GM19239 (cell line): ENCODE data around the gene TMEM63A.

Experiments used
- DNase-seq: peaks from one replicate; pipeline ENCODE4 v3.0.0; 2011; ENCODE audit warnings: low spot score; ENCODE audit not compliant: insufficient read length
- FAIRE-seq: peaks from 2 replicates; lab custom pipeline; 2011; peaks lifted over from hg19 to GRCh38; lab: Jason Lieb, UNC

Gene TMEM63A

GRCh38 chr1:225872075-225872430 lies 10.1 kb downstream of the TMEM63A start:
- FAIRE-seq = no peak
- no peak for DNase-seq

GRCh38 chr1:225871359-225872074 lies 10.7 kb downstream of the TMEM63A start:
- no peak for FAIRE-seq
- DNase-seq = no peak

- FAIRE-seq (no peak), DNase-seq (no peak)
Measured at GRCh38 chr1:225870911-225871310, 11.3 kb downstream of the TMEM63A start.

- FAIRE-seq = no peak
- DNase-seq = no peak
Measured at GRCh38 chr1:225868631-225869330, 13.4 kb downstream of the TMEM63A start.

GRCh38 chr1:225866981-225867380 lies 15.2 kb downstream of the TMEM63A start:
- no peak for DNase-seq
- no peak for FAIRE-seq

- no peak for FAIRE-seq
Measured at GRCh38 chr1:225866061-225866837, 15.9 kb downstream of the TMEM63A start.

GRCh38 chr1:225865514-225865913 lies 16.7 kb downstream of the TMEM63A start:
- DNase-seq (no peak), FAIRE-seq (no peak)

More at GRCh38 chr1:225866061-225866837, 15.9 kb downstream of the TMEM63A start:
- DNase-seq = no peak

GRCh38 chr1:225863167-225863566 lies 19.0 kb downstream of the TMEM63A start:
- DNase-seq (no peak), FAIRE-seq (no peak)

- FAIRE-seq = no peak
- no peak for DNase-seq
Measured at GRCh38 chr1:225862581-225862950, 19.6 kb downstream of the TMEM63A start.

GRCh38 chr1:225861834-225862580 lies 20.2 kb downstream of the TMEM63A start:
- no peak for FAIRE-seq

GRCh38 chr1:225860876-225861441 lies 21.2 kb downstream of the TMEM63A start:
- FAIRE-seq = no peak
- no peak for DNase-seq

More at GRCh38 chr1:225861834-225862580, 20.2 kb downstream of the TMEM63A start:
- DNase-seq = no peak

- DNase-seq = no peak
- no peak for FAIRE-seq
Measured at GRCh38 chr1:225860107-225860506, 22.1 kb downstream of the TMEM63A start.

- no peak for DNase-seq
- FAIRE-seq = no peak
Measured at GRCh38 chr1:225859151-225859550, 23.0 kb downstream of the TMEM63A start.

- DNase-seq (no peak), FAIRE-seq (no peak)
Measured at GRCh38 chr1:225857256-225857655, 24.9 kb downstream of the TMEM63A start.

GRCh38 chr1:225855503-225856300 lies 26.5 kb downstream of the TMEM63A start:
- no peak for DNase-seq
- FAIRE-seq = no peak

GRCh38 chr1:225853441-225853840 lies 28.7 kb downstream of the TMEM63A start:
- no peak for FAIRE-seq
- no peak for DNase-seq

- FAIRE-seq = no peak
- DNase-seq = no peak
Measured at GRCh38 chr1:225852413-225853124, 29.6 kb downstream of the TMEM63A start.

GRCh38 chr1:225851805-225852204 lies 30.4 kb downstream of the TMEM63A start:
- DNase-seq (peak; percentile 64), FAIRE-seq (peak; percentile 85)

- DNase-seq (no peak), FAIRE-seq (no peak)
Measured at GRCh38 chr1:225850370-225850769, 31.8 kb downstream of the TMEM63A start.
